Right hindlimb (tissue), 1 donor: Measurements from ENCODE around the gene MAPK4.
"Not testable (repeated sequence)": the region's sequence is repeated elsewhere in the genome, so short reads cannot be mapped to it uniquely, and the experiment has no call there.

Experiments used
- DNase-seq: peaks from one replicate; pipeline ENCODE4 v3.0.0-alpha.2; 2018

MAPK4 gene

DNA sequence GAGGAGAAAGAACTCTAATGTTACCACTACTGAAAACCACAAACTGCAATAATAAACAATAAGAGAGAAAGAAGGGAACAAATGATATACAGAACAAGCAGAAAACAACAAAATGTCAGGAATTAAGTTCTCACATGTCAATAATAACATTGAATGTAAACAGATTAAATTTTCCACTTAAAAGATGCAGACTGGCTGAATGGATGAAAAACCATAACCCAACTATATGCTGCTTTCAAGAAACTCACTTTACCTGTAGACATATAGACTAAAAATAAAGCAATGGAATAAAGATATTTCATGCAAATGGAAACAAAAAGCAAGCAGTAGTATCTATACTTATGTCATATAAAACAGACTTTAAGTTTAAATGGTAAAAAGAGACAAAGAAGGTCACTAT lies 209.6 kb downstream of the MAPK4 start:
- DNase-seq = no peak

DNA sequence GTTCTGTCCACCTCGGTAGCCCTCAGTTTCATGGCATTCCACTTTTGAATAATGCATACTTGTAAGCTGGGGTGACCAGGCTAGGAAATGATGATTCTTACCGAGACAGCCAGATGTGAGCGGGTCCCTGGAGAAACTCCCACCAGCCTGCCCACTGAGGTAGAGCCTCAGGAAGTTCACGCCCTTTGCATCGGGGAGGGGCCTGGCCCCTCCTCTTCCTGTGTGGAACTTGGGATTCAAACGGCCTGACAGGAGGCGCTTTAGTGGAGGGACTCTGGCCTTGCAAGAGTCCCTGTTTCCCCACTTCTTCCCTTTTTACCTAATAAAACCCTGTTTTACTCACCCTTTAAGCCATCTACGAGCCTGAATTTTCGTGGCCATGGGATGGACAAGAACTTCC lies 215.3 kb downstream of the MAPK4 start:
- no peak for DNase-seq

GRCh38 chr18:50775726-50776125 lies 215.8 kb downstream of the MAPK4 start:
- no peak for DNase-seq

GRCh38 chr18:50776383-50776782 lies 216.5 kb downstream of the MAPK4 start:
- no peak for DNase-seq

GRCh38 chr18:50779021-50779420 lies 219.1 kb downstream of the MAPK4 start:
- not testable (repeated sequence) for DNase-seq
